Middle frontal gyrus (tissue), 1 donor: ENCODE measurements around the gene SUCNR1.
"Not testable (repeated sequence)": the region's sequence is repeated elsewhere in the genome, so short reads cannot be mapped to it uniquely, and the experiment has no call there.

ENCODE experiments used
- DNase-seq: peaks from one replicate; pipeline ENCODE4 v3.0.0-alpha.2; 2015; ENCODE audit warnings: low spot score; ENCODE audit errors: extremely low spot score

SUCNR1 gene

GRCh38 chr3:151900884-151901643, 27.6 kb downstream of the SUCNR1 start:
- DNase-seq: no peak

DNA sequence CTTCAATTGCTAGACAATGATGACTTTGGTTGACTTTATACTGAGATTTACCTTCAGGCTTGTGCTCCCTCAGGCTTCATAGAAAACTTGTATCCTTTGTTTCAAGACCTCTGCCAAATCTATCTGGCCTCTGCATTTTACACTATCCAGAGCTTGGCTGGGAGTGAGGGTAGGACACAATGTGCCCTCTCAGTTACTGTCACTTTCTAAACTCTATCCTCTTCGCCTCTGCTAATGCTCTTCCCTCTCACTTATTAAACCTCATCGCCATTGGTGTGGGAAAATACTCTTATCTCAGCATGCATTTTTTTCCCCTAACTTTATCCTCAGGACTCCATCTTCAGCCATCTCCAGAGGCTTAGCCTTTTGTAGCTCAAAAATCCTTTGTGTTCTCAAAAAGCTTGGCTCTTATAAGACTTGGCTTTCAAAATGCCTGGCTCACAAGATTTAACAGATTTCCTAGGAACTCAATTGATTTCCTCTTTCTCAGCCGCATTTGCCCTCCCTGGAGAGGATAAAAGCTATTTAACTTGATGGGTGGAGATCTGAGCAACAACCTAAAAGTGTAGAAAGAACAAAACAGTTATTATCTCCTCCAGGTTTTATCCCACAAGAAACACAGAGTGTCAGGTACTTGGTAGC, 28.3 kb downstream of the SUCNR1 start:
- DNase-seq: no peak

GRCh38 chr3:151903501-151903991, 30.1 kb downstream of the SUCNR1 start:
- DNase-seq: no peak

DNA sequence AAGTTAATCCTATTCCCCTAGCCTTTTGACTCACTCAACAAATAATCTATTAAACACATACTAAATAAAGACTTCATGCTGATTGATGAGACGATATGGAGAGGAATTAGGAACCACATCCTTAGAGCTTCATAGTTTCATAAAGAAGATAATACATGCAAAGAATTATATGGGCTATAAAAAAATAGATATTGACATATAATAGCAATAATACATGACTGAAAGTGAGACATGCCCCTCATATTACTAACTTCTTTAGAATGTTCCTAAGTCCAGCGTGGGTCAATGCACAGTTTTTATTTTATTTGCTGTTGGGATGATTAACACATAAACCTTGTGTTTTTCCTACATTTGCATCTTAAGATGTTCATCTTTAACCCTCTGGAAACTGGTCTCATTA, 32.2 kb downstream of the SUCNR1 start:
- DNase-seq: no peak

GRCh38 chr3:151906751-151907150, 33.3 kb downstream of the SUCNR1 start:
- no peak for DNase-seq

DNA sequence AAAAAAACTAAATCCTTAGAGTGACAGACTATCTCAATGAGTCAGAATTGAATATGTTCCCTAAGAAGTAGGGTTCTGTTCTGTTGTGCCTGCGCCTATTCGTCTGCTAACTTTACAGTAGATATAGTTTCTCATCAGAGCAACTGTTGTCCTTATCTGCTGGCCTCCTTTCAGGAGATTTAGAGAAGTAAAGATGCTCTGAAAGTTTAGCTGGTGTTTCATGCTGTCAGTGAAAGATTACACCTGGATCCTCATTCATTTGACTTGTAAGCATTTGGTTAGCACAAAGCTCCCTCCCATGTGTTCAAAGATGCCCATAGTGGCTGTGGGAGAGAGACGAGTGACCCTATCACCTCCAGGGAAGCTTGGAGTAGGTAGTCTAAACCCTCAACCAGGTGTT, 35.0 kb downstream of the SUCNR1 start:
- DNase-seq: no peak

- no peak for DNase-seq
Observed at GRCh38 chr3:151909681-151910405, 36.4 kb downstream of the SUCNR1 start.

GRCh38 chr3:151911462-151911861, 38.0 kb downstream of the SUCNR1 start:
- no peak for DNase-seq

GRCh38 chr3:151912028-151912427, 38.6 kb downstream of the SUCNR1 start:
- no peak for DNase-seq

GRCh38 chr3:151916781-151917180, 43.3 kb downstream of the SUCNR1 start:
- no peak for DNase-seq

GRCh38 chr3:151918253-151919029, 45.0 kb downstream of the SUCNR1 start:
- peak; percentile 75 for DNase-seq

DNA sequence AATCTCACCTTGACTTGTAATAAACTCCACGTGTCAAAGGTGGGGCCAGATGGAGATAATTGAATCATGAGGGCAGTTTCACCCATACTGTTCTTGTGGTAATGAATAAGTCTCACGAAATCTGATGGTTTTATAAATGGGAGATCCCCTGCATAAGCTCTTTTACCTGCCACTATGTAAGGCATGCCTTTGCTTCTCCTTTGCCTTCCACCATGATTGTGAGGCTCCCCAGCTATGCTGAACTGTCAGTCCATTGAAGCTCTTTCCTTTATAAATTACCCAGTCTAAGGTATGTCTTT, 45.5 kb downstream of the SUCNR1 start:
- no peak for DNase-seq

DNA sequence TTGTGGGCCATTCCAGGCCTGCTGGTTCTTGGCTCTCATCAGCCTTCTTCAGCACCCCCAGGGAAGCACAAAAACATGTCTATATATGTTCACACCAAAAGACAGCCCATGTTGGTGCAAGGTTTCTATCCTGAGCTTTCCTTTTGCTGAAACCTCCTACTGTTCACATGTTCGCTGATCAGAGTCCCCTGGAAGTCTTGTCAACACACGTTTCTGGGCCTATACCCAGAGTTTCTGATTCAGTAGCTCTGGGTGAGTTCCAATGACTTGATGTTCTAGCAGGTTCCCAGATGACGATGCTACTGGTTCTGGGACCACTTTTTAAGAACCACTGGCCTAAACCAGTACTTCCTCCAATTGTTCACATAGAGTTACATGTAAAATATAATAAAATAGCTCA, 46.0 kb downstream of the SUCNR1 start:
- DNase-seq: no peak

DNA sequence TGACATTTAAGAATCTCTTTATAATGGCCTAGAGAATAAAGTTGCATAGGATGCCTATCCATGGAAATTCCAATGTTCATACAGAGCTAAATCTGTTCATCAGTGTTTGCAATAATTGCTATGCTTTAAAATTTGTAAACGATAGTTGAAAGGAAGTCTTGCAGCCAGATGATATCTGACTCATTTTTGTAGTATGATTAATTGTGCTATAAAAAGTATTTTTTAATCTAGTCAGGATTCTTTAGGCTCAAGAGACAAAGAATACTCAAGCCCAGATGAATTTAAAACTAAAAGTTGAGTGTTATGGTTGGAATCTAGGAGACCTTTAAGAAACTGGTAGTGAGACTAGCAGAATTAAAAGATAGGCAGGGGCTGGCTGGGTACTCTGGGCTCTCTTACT, 50.5 kb downstream of the SUCNR1 start:
- no peak for DNase-seq

DNA sequence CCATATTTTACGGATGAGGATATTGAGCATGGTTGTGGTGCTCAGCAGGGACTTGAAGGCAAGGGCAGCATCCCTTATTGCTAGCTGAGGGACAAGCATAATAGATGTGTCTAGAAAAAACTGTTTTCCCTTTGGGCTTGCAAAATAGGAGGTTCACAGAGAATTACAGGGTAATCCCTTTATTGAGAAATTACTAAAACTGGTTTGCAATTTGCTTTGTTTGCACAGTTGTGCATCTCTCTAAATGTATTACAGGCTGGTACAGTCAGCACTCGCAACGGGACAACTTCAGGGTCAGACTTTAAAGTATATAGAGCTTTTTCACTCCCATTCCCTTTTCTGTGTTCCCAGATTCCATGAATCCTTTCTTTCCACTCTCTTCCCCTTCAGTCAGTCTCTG, 51.3 kb downstream of the SUCNR1 start:
- DNase-seq: no peak

DNA sequence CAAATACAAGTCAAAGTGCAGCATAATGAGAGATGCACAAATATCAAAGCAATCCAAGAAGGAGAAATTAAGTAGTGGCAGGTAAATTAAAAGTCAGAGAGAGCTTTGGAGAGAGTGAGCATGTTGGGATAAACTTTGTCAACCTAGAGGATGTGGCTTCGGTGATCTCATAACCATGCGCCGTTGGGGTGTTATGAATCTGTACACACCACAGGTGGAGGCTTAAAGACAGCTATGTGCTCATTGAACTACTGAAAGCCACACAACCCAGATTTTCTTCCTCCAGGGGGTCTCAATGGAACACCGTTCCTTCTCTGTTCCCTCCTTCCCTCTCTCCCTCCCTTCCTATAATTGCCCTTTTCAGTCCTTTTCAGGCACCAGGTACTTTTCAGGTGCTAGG, 52.0 kb downstream of the SUCNR1 start:
- no peak for DNase-seq

GRCh38 chr3:151925876-151926275, 52.4 kb downstream of the SUCNR1 start:
- no peak for DNase-seq

GRCh38 chr3:151926956-151927355, 53.5 kb downstream of the SUCNR1 start:
- DNase-seq: no peak

DNA sequence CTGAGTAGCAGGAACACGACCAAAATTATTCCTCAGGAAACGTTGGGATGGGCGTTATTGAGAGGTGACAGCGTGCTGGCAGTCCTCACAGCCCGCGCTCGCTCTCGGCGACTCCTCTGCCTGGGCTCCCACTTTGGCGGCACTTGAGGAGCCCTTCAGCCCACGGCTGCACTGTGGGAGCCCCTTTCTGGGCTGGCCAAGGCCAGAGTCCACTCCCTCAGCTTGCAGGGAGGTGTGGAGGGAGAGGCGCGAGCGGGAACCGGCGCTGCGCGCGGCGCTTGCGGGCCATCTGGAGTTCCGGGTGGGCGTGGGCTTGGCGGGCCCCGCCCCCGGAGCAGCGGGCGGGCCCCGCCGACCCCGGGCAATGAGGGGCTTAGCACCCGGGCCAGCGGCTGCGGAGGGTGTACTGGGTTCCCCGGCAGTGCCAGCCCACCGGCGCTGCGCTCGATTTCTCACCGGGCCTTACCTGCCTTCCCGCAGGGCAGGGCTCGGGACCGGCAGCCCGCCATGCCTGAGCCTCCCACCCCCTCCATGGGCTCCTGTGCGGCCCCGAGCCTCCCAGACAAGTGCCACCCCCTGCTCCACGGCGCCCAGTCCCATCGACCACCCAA, 54.6 kb downstream of the SUCNR1 start:
- not testable (repeated sequence) for DNase-seq

DNA sequence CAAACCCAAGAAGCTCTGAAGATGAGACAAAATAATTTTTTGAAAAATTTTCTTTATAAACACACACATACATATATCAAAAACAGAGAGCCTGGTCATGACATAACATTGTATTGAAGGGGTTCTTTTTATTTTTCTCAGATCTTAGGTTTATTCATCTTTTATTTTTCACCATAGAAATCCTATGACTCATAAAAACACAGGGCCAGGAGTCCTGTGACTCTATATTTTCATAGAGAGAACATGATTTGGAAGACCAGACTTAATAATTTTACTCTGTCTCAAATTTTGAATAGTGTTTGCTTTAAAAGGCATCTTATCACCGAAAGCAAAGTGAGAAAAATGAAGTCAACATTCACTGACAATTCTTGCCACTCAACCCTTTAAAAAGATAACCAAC, 57.7 kb downstream of the SUCNR1 start:
- no peak for DNase-seq

DNA sequence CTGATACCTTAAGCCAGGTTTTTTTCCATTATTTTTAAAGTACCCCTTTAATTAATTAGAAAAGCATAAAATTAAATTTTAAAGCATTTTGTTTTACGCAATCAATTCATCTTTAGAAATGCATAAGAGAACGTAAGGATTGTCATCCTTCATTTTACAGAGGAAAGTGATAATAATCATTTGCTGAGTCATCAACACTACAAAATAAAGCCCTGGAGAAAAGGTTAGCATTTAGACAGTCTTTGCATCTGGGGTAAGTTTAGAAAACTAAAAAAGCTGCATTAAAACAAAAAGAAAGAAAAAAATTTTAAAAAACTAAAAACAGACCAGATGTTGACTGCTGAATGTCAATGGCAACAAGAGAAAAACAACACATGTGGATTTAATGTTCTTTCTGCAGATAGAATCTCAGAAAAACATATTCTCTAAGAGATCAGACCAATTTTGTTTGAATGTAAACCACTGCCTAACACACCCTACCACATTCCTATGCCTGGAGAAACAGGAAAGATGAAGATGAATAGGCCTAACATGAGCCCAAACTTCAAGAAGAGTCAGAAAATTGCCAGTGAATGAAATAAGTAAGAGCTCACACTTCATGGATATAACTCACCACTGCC, 59.9 kb downstream of the SUCNR1 start:
- no peak for DNase-seq
